Hypothalamus (tissue), 51 donors: ENCODE results near the gene C8B.

ENCODE experiments used
- DNase-seq, 51 donors: peaks; one replicate each; lab custom pipeline; 2025; lab: John Stamatoyannopoulos, UW

The C8B gene

DNA sequence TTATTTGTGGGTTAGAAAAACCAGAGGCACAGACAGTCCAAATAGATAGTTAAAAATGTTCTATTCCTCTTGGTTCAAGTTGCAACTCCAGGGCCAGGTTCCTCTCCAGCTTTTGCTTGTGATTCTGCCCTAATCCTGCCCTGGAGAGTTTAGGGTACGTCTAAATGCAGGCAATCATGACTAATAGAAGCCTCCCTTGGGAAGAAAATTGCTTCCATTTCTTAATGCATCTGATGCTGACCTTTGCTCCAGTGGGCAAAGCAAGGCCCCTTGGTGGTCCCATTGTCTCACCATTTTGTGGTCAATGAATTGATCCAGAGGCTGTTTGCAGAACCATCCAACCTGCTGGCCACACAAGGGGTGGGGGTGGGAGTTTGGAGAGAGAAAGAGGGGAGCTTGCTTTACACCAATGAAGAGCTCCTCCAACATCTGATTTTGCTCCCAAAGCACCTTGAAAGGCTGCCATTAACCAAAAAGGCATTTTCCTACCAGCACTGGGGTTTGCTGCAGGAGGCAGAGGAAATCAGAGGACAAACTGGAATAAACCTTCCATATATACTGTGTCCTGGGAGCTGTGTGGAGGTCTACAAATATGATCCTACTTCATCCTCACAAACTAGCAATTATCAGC is 31.3 kb downstream of the C8B start:
- no peak for DNase-seq

DNA sequence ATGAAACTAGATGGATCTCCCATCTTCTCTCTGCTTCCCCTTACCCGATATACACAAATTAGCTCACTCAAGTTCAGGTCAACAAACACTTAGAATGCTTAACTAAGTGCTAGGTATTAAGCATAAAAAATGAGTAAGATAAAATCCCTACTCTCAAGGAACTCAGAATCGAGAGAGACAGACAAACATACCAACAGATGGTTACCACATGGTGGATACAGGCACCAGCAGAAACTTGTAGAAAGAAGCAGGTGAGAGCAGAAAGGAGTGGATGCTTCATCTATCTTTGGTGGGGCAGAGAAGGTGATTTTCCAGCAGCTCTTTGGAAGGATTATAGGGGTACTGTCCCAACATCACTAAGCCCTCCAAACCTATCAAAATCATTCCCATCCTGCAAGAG is 32.2 kb downstream of the C8B start:
- no peak for DNase-seq

DNA sequence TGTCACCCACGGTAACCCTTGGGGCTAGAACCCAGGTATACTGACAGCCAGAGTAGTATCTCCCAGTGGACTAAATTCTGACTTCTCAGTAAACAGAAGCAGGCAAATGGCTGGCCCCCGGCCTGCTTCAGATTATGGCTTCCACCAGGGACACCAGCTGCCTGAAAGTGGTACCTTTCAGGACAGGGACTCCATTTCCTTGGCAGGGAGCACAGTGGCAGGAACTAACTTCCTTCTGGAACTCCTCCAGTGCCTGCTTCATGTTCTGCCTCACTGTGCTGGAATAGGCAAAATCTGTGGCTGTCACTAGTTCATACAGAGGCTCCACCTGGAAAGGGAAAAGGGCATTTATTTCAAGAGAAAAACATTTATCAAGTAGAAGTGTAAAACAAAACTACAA is 32.7 kb downstream of the C8B start:
- DNase-seq = no peak

DNA sequence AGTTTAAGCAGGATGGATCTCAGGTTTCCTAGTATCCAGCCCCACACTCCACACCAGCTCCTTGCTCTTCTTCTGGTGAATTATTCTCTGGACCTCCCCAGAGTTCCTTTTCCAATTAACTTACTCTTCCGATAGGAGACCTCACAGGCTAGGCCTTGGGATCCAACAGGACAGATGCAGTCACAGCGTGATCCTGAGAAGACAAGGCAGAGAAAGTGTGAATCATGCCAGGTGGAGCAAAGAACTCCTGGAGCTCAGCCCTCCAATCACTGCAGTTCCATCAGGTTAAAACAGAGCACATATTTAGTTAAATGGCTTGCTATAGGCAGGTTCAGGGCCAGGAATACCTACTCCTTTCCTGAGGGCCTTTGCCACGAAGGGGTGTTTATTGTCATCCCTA is 34.1 kb downstream of the C8B start:
- no peak for DNase-seq

DNA sequence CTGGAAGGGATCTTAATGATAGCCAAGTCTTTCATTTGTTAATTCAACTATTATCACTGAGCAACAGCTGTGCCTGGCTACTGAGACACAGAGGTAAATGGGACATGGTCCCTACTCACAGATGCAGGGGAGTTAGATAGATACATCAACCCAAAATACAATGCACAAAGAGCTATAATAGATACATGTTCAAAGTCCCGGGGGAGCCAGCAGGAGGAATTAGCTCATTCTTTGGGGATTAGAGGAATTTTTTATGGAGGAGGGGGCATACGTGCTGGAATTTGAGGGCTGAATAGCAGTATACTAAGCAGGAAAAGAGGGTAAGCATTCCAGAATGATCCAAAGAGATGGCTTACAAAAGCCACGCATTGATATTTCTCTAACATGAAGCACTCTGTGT is 34.6 kb downstream of the C8B start:
- no peak for DNase-seq

DNA sequence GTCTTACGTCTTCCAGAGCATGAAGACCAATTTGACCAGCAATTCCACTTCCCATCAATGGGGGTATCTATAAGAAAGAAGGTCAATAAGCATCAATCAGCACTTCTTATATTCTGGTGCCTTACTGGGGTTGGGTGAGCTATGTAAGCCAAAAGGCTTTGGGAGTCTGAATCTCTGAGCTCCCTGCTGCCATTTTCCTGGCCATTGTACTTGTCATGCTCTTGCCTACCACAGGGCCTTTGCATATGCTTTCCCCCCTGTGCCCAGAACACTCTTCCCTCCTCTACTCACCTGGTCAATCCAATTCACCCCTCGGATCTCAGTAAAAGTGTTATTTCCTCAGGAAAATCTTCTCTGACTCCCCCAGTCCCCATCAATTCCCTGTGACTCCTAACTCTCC is 36.3 kb downstream of the C8B start:
- DNase-seq = no peak

DNA sequence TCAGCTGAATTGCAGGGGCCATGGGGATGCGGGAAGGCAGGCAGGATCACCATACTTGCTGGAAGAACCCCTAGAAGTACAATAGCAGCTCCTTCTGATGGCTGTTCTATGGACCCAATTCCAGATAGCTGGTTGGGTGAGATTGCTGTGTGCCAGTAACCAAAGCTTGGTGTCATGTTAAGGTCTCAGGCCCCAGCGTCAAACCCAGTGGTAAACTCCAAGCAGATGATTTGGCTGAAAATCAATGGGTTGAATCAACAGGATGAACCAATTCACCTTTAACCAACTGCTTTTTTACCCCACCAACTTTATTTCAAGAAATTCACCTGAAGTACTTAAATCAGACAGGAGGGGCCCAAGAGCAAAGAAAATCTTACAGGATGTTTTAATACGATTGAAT is 37.8 kb downstream of the C8B start:
- no peak for DNase-seq

DNA sequence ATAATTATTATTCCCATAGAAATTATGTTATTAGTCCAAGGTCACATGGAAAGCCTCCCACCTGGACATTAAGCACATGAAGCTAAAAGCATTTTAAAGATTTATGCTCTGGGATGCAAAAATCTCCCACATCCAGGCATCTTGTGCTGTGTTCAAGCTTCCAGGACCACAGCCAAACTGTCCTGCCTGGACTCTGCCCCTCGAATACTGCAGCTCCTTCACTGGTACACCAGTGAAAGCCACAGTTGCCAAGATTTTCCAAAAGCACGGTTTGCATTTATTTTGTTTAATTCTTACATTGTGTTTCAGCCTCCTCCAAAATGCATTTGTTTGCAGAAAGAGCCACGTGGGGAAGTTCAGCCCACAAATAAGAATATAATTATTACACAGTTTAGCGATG is 38.6 kb downstream of the C8B start:
- no peak for DNase-seq

DNA sequence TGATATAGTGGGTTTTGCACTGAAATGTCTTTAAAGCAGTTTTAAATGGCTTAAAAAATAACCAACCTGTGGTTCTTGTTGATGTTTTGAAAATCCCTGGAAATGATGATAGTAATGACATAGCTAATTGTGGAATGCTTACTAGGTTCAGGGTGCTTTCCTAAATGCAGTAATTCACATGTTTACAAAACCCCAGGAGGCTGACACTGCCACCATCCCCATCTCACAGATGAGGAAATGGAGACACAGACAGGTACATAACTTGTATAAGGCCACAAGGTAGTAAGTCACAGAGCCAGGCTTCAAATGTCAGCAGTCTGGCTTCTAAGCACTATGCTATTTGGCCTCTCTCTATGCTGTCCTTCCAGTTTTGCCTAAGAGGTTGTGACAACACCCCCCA is 40.6 kb downstream of the C8B start:
- DNase-seq = no peak

DNA sequence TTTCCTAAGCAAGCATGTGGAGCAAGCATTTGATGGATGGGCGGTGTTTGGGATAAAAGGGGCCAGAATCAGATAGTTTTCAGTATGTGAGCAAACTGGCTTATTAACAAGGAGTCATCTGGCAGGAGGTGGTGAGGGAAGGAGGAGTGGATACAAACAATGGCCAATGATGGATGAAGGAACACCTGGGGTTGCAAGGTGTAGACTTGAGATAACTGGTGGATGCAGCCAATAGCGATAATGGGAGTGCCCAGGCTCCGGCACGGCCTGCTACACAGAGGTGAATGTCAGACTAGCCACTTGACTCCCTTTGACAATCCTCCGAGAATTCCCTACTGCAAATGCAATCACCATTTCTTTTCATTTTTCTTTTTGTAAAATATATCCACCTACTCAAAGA is 41.7 kb downstream of the C8B start:
- DNase-seq = no peak

DNA sequence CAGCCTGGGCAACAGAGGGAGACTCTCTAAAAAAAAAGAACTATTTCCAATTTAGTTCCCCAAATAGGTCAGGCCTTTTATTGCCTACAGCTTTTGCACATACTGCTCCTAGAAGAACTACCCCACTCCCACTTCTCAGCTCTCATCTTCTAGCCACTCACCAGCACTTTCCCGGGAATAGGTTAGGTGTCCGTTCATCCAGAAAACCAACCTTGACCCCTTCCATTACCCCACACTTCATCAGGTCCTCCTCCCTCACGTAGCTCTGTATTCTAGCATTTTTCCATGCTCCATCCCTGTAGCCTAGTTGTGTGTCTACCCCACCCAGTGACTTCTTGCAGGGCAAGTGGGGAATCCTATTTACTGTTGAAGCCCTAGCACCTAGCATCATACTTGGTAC is 42.6 kb downstream of the C8B start:
- DNase-seq = no peak

DNA sequence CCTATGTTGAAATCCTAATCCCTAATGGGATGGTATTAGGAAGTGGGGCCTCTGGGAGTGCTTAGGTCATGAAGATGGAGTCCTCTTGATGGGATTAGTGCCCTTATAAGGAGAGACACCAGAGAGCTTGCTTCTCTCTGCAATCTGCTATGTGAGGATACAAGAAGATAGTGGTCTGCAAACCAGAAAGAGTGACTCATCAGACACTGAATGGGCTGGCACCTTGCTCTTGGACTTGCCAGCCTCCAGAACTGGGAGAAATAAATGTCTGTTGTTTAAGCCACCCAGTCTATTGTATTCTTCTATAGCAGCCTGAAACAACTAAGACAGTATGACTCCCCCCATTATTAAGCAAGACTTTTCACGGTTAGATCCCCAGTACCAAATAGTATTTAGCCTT is 43.3 kb downstream of the C8B start:
- DNase-seq = no peak

DNA sequence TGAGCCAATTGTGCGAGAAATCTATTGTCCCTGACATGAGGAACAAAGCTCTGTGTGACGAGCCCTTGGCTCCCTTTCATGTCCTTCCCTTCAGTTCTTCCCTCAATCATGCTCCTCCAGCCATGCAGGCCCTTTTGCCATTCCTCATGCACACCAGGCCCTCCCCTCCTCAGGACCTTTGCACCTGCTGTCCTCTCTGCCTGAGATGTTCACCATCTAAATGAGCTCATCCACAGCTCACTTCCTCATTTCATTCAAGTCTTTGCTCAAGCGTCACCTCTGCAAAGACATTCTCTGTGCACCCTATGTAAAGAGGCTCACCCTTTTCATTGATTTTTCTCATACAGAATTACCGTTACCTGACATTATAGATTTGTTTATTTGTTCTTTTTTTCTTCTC is 43.7 kb downstream of the C8B start:
- DNase-seq = no peak

DNA sequence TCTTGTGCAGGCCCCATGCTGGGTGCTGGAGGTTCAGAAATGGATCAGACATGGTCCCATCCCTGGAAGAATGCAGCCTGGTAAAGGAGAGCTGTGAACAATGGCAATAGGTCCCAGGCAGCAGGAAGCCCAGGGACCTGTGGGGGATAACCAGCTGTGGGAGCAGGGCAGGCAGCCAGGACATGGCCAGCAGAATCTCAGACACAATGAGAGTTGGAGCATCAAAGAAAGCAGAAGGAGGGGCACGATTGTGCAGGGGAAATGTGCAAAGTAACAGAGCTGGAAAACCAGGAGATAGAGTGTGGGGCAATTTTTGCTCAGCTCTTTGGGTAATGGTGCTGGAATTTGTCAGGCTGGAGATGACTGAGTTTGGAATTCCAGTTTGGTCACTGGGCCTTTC is 44.3 kb downstream of the C8B start:
- DNase-seq = no peak

DNA sequence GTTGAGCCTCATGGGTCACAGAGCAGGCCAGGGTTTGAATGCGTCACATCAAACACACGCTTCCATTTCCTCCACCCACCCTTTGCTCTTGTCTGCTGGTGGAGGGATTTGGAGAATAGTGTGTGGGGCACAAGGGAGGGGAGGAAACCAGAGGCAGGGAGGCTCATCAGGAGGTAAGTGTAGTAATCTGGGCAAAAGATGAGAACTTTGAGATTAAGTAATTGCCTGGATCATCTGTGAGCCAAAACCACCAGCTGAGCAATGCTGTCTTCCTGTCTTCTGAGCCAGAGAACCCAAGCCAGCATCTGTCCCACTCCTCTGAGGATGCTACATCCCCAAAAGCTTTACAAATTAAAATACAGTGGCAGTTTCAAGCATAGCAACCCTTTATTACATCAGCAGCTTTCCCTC is 45.2 kb downstream of the C8B start:
- DNase-seq = peak in 1 of 51 donors; percentile 4

DNA sequence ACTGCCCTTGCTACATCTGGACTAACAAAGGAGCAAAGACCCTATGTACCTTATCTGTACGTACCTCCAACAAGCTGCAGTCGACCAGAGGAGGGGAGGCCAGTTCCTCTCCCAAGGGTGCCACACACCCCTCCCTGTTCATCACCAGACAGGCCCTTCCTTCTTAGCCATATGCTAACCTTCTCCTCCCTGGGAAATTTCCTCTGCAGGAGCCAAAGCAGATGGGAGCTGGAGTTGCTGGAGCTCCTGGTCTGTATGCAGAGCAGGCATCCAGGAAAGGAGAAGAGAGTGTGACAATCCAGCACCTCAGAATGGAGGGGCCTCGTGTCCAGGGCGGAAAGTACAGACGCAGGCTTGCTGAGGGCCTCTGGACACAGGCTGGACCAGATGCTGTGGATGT is 48.5 kb downstream of the C8B start:
- no peak for DNase-seq

DNA sequence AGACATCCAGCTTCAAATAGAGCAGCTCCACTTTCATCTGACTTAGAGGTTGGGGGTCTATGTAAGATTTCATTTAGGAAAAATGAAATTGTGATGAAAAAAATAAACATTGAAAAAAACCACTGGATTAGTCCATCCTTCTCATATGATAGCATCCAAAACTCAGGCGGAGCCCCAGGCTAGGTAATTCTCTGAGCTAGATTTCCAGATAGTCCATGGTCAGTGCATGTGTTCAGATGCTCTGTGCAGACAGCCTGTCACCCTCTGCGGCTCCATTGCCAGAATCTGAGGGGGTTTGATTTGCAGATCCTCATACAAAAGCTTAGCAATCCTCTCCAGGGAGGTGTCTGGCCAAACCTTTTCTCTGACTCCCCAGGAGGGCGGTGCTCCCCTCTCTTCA is 49.2 kb downstream of the C8B start:
- no peak for DNase-seq

DNA sequence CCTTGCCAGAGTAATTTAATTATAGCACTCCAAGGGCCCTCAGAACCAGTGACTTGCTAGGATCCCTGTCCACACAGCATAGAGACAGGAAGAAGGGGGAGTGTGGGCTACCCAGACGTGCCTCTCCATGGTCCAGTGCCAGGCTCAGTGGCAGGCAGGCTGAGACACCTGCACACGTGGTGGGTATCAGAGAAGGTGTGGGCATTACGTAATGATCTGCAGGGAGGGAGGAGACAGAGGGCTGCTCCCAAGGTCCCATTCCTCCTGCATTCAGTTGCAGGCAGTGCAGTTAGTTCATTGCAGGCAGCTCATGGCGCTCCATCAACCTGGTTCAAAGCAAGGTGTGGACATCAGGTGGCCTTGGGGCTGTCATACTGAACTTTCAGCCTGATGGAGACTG is 49.9 kb downstream of the C8B start:
- DNase-seq = no peak

DNA sequence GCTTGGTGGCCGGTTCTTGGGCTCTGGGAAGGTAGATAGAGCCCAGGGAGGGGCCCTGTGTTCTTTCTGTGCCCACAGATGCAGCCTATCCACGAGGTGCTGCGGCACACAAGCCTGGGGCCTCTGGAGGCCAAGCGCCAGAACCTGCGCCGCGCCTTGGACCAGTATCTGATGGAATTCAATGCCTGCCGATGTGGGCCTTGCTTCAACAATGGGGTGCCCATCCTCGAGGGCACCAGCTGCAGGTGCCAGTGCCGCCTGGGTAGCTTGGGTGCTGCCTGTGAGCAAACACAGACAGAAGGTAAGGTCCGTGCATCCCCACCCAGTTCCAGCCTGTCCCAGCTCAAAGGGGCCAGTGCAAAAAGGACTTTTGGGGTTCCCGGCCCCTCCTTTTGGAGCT is 53.5 kb downstream of the C8B start:
- no peak for DNase-seq

DNA sequence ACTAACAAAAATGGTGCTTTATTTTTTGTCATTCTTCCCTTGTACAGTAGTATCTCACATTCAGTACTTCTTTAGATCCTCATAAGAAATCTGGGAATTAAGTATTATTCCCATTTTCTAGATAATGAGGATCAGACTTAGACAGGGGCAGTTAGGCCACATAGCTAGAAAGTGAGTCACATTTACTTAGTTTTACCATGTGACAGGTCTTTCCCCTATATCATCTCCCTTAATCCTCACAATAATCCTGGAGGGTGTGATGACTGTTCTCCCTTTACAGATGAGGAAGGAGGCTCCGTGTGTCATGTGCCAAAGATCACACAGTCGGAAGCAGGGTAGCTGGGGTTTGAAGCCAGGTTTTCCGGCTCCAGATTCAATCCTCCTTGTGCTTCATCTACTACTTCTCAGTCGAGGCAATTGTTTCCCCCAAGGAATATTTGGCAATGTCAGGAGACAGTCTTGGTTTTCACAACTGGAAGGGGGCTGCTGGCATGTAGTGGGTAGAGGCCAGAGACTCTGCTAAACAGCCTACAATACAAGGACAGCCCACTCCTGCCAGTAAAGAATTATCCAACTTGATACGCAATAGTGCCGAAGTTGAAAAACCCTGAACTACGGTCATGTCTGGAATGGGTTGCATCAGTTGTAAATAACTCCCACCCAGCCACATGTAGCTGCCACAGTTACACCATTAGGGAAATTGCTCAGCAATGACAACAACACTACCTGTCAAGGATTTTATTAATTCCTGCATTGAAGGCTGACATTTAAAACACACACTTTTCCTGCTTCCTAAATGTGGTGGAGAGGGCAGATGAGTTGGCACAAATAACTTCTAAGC is 54.5 kb downstream of the C8B start:
- no peak for DNase-seq

DNA sequence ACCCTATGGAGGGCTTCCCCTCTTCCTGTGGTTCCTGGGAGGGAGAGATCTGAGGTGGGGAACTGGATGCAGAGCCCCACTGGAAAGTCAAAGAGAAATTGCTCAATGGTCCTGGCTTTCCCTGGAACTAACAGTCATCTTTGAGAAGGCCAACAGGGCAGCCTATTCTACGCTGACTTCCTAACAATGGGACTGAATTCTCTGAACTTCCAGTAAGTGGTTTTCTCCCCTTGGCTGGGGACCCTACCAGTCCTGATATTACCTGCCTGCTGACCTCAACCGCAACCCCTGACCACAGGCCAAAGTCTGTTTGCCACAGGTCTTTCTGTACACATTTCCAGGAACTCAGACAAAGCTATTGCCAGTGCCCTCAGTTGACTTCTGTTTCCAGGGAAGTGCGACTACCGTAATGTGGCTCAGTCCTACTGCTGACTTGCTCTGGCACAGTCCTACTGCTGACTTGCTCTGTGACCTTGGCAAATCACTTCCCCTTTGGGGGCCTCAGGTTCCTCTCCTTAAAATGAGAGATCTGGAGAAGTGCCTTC is 55.3 kb downstream of the C8B start:
- DNase-seq = no peak

DNA sequence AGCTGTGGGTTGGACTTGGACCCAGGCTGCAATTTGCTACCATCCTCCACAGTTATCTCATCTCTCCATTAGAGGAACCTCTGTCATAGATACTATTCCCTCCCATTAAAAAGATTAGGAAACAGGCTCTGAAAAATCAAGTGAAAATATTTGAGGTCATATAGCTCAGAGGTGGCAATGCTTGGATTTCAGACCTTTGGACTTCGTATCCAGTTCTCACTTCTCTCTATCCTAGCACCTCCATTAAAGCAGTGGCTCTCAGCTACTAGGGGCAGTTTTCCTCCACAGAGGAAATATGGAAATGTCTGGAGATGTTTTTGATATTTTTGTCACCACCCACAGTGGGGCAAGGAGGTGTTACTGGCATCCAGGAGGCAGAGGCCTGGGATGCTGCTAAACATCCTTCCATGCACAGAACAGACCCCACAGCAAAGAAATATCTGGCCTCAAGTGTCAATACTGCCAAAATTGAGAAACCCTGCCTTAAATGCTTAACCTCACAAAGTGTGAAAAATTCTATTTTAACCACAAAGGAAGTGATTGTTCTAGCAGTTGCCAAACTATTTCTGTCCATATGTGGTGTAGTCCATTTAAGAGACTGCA is 57.1 kb downstream of the C8B start:
- no peak for DNase-seq
